Ovary (tissue), 3 donors: ENCODE measurements around the gene TM4SF20.

Experiments used
- POLR2A ChIP-seq: fragments of 450-650 bp; IDR thresholded peaks from one replicate; pipeline ENCODE4 v1.6.1; 2017; ENCODE audit warnings: antibody characterized with exemption, mild to moderate bottlenecking, moderate library complexity
- TF ChIP-seq, protein P1 (sequence below), 3 donors: fragments of 450-650 bp in 2 of 3; fragments of 200-600 bp in 1 of 3; IDR thresholded peaks; one replicate each; pipeline versions ENCODE4 v1.5.1 to v1.8.0; 2016 to 2022; ENCODE audit warnings: antibody characterized with exemption in 3 of 3, mild to moderate bottlenecking in 1 of 3
- donor health status: DM: no; HTN: no; CAD: no.

GRCh38 chr2:227368574-227368973 is 10.5 kb downstream of the TM4SF20 start:
- TF ChIP-seq, protein P1, sequence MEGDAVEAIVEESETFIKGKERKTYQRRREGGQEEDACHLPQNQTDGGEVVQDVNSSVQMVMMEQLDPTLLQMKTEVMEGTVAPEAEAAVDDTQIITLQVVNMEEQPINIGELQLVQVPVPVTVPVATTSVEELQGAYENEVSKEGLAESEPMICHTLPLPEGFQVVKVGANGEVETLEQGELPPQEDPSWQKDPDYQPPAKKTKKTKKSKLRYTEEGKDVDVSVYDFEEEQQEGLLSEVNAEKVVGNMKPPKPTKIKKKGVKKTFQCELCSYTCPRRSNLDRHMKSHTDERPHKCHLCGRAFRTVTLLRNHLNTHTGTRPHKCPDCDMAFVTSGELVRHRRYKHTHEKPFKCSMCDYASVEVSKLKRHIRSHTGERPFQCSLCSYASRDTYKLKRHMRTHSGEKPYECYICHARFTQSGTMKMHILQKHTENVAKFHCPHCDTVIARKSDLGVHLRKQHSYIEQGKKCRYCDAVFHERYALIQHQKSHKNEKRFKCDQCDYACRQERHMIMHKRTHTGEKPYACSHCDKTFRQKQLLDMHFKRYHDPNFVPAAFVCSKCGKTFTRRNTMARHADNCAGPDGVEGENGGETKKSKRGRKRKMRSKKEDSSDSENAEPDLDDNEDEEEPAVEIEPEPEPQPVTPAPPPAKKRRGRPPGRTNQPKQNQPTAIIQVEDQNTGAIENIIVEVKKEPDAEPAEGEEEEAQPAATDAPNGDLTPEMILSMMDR (IDR thresholded peaks at IDR 0.05) = no peak
- no peak for TF ChIP-seq POLR2A
